ENCODE results near the gene FOXL1.

The FOXL1 gene

GRCh38 chr16:86549076-86549892 is 29.1 kb upstream of the FOXL1 start:
- no peak for DNase-seq

- no peak for DNase-seq
Observed at GRCh38 chr16:86549893-86550190, 28.5 kb upstream of the FOXL1 start.

DNA sequence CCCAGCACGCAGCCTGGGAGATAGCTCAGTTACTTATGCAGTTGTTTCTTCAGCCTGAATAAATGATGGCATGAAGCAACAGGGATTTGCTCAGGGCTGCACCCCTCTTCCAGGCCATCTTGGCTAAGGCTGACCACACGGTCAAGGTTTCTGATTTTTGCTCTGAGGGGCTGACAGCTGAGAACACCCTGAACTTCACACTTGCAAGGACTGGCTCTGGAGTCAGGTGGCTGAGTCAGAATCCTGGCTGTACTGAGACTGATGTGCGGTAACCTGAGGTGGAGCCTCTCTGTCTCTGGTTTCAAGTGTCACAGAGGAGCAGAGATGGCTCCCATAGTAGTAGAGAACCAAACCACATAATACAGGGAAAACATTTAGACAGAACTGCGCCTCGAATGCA is 28.1 kb upstream of the FOXL1 start:
- no peak for DNase-seq

- no peak for DNase-seq
Observed at GRCh38 chr16:86553356-86553755, 25.0 kb upstream of the FOXL1 start.

- DNase-seq: no peak
Observed at GRCh38 chr16:86554599-86554916, 23.8 kb upstream of the FOXL1 start.

- peak; percentile 93 for DNase-seq
Observed at GRCh38 chr16:86554917-86555703, 23.2 kb upstream of the FOXL1 start, which contains the start of gene MTHFSD. Gene MTHFSD, minus strand, starts transcription at chr16:86555235. Its CDS starts 51 bp downstream, at chr16:86555184.

DNA sequence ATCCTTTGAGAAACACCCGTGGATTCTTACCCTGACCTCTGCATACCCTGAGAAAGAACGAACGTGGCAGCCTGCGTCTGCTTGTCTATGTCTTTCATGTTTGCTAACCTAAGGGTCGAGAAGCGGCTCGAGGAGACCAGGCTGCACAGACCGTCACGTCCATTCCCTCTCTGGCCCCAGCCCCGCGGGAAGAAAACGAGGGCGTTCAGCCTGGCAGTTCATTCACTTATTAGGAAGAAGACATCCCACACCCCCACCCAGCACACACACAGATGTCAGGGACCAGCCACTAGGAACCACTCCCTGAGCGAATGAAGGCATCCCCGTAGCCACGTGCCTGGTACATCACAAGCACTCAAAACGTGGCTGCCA is 22.7 kb upstream of the FOXL1 start:
- DNase-seq: no peak

- no peak for DNase-seq
Observed at GRCh38 chr16:86556576-86556975, 21.8 kb upstream of the FOXL1 start.

DNA sequence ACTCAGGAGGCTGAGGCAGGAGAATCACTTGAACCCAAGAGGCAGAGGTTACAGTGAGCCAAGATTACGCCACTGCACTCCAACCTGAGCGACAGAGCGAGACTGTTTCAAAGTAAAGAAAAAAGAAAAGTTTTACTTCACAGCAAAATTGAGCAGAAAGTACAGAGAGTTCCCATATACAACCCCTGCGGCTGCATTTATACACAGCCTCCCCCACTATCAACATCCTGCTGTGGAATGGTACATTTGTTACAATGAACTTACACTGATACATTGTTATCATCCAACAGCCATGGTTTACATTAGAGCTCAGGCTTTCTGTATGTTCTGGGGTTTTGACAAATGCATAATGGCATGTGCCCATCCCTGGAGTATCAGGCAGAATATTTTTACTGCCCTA is 20.8 kb upstream of the FOXL1 start:
- no peak for DNase-seq

GRCh38 chr16:86558355-86559193 is 19.8 kb upstream of the FOXL1 start:
- DNase-seq: no peak

GRCh38 chr16:86559802-86560305 is 18.5 kb upstream of the FOXL1 start:
- no peak for DNase-seq

GRCh38 chr16:86562356-86562755 is 16.0 kb upstream of the FOXL1 start:
- no peak for DNase-seq

- peak; percentile 73 for DNase-seq
Observed at GRCh38 chr16:86563469-86564345, 14.6 kb upstream of the FOXL1 start.

- DNase-seq: no peak
Observed at GRCh38 chr16:86565181-86565631, 13.1 kb upstream of the FOXL1 start.

DNA sequence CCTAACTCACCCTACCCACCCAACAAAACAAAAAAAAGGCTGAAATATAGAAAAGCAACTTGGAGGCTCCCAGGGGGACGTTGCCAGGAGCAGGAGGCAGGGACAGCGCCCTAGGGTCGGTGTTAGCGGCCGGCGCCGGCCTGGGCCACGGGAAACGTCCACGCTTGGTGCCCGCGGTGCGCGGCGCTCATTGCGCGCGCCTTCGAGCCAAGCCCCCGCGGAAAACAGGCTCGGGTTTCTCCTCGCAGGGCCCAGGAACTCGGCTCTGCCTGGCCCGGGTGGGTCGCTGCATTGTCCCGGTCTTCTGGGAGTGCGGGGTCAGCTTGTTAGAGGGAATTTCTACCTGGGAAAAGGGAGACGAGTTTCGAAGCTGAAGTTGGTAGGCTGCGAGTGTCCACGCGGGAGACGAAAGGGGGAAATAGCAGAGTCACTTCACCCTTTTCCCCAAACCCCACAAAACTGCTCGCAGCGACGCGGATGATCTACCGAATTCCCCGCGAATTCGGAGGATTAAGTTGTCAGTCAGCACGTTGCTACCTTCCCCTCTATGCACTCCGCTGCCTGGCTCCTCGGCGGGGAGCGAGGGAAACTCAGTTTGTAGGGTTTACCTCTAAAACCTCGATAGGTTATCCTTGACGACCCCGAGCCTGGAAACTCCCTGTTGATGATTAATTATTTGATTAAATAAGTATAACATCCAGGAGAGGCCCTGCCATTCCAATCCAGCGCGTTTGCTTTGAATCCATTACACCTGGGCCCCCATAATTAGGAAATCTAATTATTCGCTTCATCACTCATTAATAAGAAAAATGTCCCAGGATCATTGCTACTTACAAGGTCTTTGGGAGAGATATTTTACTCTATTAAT is 12.5 kb upstream of the FOXL1 start:
- no peak for DNase-seq

DNA sequence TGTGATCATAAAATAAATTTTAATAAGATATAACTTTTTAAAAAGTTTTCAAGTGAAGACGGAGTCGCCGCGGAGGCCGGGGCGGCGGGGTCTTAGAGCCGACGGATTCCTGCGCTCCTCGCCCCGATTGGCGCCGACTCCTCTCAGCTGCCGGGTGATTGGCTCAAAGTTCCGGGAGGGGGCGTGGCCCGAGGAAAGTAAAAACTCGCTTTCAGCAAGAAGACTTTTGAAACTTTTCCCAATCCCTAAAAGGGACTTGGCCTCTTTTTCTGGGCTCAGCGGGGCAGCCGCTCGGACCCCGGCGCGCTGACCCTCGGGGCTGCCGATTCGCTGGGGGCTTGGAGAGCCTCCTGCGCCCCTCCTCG is 11.8 kb upstream of the FOXL1 start, which contains the start of gene FOXC2:
TSS of gene FOXC2 (plus strand) at position 229 of the 365 bp plus-strand sequence. CDS start 507 bp downstream, outside the sequence.
- DNase-seq: no peak

GRCh38 chr16:86566966-86567700 is 11.2 kb upstream of the FOXL1 start:
- no peak for DNase-seq

GRCh38 chr16:86567701-86568581 is 10.4 kb upstream of the FOXL1 start:
- DNase-seq: no peak

Data from activated effector memory CD4-positive, alpha-beta T cell treated with Interleukin-2 at 50 U/mL for 16 hours (primary cell).